ENCODE data around the gene SLIT1. TPM values are rescaled to one million over a fixed set of nuclear protein-coding genes. Genes with fewer than 3 reads are reported as not detected.

Gene SLIT1
- total and polyA plus RNA-seq, 5 donors from 2014 or later, result 0.32 TPM; not detected in 4

- no peak overlapping the region for H3K27ac Mint-ChIP-seq
- peaks cover 15 to 24% of the 10 kb centered on the region in 2 experiments for H3K9me3 ChIP-seq (ENCODE audit: control insufficient read depth in 2 of 2, low read length in 2 of 2)
- H3K4me1 ChIP-seq (ENCODE audit: control insufficient read depth, insufficient read depth, low read length, poor library complexity, severe bottlenecking), result no peaks in the 10 kb centered on the region
- no peak for DNase-seq
- no peaks in the 10 kb centered on the region for H3K36me3 ChIP-seq (ENCODE audit: control insufficient read depth, insufficient read depth, low read length)
- H3K4me1 Mint-ChIP-seq, result peaks cover 2 to 4% (median 3%) of the 10 kb centered on the region in 4 donors
- H3K27ac ChIP-seq (ENCODE audit: insufficient read depth, low read length, poor library complexity, severe bottlenecking), result no peak overlapping the region
- peaks cover 4% of the 10 kb centered on the region for H3K27me3 Mint-ChIP-seq
- no peak overlapping the region for H3K4me3 ChIP-seq (ENCODE audit: low read depth, low read length)
- H3K9me3 Mint-ChIP-seq, result peaks cover 0 to 27% (median 9%) of the 10 kb centered on the region in 7 donors
- no peaks in the 10 kb centered on the region for H3K27me3 ChIP-seq (ENCODE audit: control insufficient read depth, insufficient read depth, low read length)
- no peak overlapping the region for H3K4me3 Mint-ChIP-seq
- no peak for ATAC-seq (ENCODE audit: low read depth in 2 of 2)
- no peaks in the 10 kb centered on the region for H3K36me3 Mint-ChIP-seq
These were observed 175.0 kb downstream of the SLIT1 start for GRCh38 chr10:97010695-97011206.

- no peaks in the 10 kb centered on the region for H3K4me1 ChIP-seq (ENCODE audit: control insufficient read depth, insufficient read depth, low read length, poor library complexity, severe bottlenecking)
- Mint-ChIP-seq H3K27me3 (peaks cover 4% of the 10 kb centered on the region), H3K4me3 (no peak overlapping the region), H3K36me3 (no peaks in the 10 kb centered on the region), H3K4me1 (no peaks in the 10 kb centered on the region), H3K9me3 (peaks cover 0 to 31% (median 12%) of the 10 kb centered on the region in 7 donors), H3K27ac (no peak overlapping the region)
- no peaks in the 10 kb centered on the region for H3K27me3 ChIP-seq (ENCODE audit: control insufficient read depth, insufficient read depth, low read length)
- peaks cover 15 to 24% of the 10 kb centered on the region in 2 experiments for H3K9me3 ChIP-seq (ENCODE audit: control insufficient read depth in 2 of 2, low read length in 2 of 2)
- DNase-seq (no peak), ATAC-seq (ENCODE audit: low read depth in 2 of 2) (no peak)
- no peak overlapping the region for H3K27ac ChIP-seq (ENCODE audit: insufficient read depth, low read length, poor library complexity, severe bottlenecking)
- H3K4me3 ChIP-seq (ENCODE audit: low read depth, low read length), result no peak overlapping the region
- no peaks in the 10 kb centered on the region for H3K36me3 ChIP-seq (ENCODE audit: control insufficient read depth, insufficient read depth, low read length)
These were observed 178.3 kb downstream of the SLIT1 start for GRCh38 chr10:97007417-97007816.

GRCh38 chr10:97006364-97006763 is 179.4 kb downstream of the SLIT1 start:
- Histone ChIP-seq H3K27ac (ENCODE audit: insufficient read depth, low read length, poor library complexity, severe bottlenecking) (no peak overlapping the region), H3K4me3 (ENCODE audit: low read depth, low read length) (no peak overlapping the region), H3K9me3 (ENCODE audit: control insufficient read depth in 2 of 2, low read length in 2 of 2) (peaks cover 15 to 24% of the 10 kb centered on the region in 2 experiments), H3K27me3 (ENCODE audit: control insufficient read depth, insufficient read depth, low read length) (no peaks in the 10 kb centered on the region), H3K36me3 (ENCODE audit: control insufficient read depth, insufficient read depth, low read length) (no peaks in the 10 kb centered on the region), H3K4me1 (ENCODE audit: control insufficient read depth, insufficient read depth, low read length, poor library complexity, severe bottlenecking) (no peaks in the 10 kb centered on the region)
- H3K4me3 Mint-ChIP-seq, result no peak overlapping the region
- H3K27ac Mint-ChIP-seq, result no peak overlapping the region
- DNase-seq (no peak), ATAC-seq (ENCODE audit: low read depth in 2 of 2) (no peak)
- no peaks in the 10 kb centered on the region for H3K36me3 Mint-ChIP-seq
- H3K9me3 Mint-ChIP-seq, result peaks cover 0 to 31% (median 12%) of the 10 kb centered on the region in 7 donors
- H3K4me1 Mint-ChIP-seq, result no peaks in the 10 kb centered on the region
- H3K27me3 Mint-ChIP-seq, result peaks cover 4% of the 10 kb centered on the region

- Histone ChIP-seq H3K9me3 (ENCODE audit: control insufficient read depth in 2 of 2, low read length in 2 of 2) (peaks cover 15 to 24% of the 10 kb centered on the region in 2 experiments), H3K4me1 (ENCODE audit: control insufficient read depth, insufficient read depth, low read length, poor library complexity, severe bottlenecking) (no peaks in the 10 kb centered on the region), H3K27me3 (ENCODE audit: control insufficient read depth, insufficient read depth, low read length) (no peaks in the 10 kb centered on the region), H3K4me3 (ENCODE audit: low read depth, low read length) (no peak overlapping the region), H3K27ac (ENCODE audit: insufficient read depth, low read length, poor library complexity, severe bottlenecking) (no peak overlapping the region), H3K36me3 (ENCODE audit: control insufficient read depth, insufficient read depth, low read length) (no peaks in the 10 kb centered on the region)
- DNase-seq (no peak), ATAC-seq (ENCODE audit: low read depth in 2 of 2) (no peak)
- Mint-ChIP-seq H3K36me3 (no peaks in the 10 kb centered on the region), H3K27ac (no peak overlapping the region), H3K4me3 (no peak overlapping the region), H3K27me3 (peaks cover 4% of the 10 kb centered on the region), H3K4me1 (no peaks in the 10 kb centered on the region), H3K9me3 (peaks cover 0 to 31% (median 12%) of the 10 kb centered on the region in 7 donors)
These were observed 180.4 kb downstream of the SLIT1 start for GRCh38 chr10:97005349-97005748.

- no peak overlapping the region for H3K27ac ChIP-seq (ENCODE audit: insufficient read depth, low read length, poor library complexity, severe bottlenecking)
- H3K36me3 ChIP-seq (ENCODE audit: control insufficient read depth, insufficient read depth, low read length), result no peaks in the 10 kb centered on the region
- H3K36me3 Mint-ChIP-seq, result no peaks in the 10 kb centered on the region
- H3K9me3 Mint-ChIP-seq, result peaks cover 0 to 31% (median 10%) of the 10 kb centered on the region in 7 donors
- no peak overlapping the region for H3K4me3 ChIP-seq (ENCODE audit: low read depth, low read length)
- DNase-seq (no peak), ATAC-seq (ENCODE audit: low read depth in 2 of 2) (no peak)
- no peaks in the 10 kb centered on the region for H3K4me1 ChIP-seq (ENCODE audit: control insufficient read depth, insufficient read depth, low read length, poor library complexity, severe bottlenecking)
- H3K9me3 ChIP-seq (ENCODE audit: control insufficient read depth in 2 of 2, low read length in 2 of 2), result peaks cover 15 to 24% of the 10 kb centered on the region in 2 experiments
- H3K4me1 Mint-ChIP-seq, result no peaks in the 10 kb centered on the region
- no peaks in the 10 kb centered on the region for H3K27me3 ChIP-seq (ENCODE audit: control insufficient read depth, insufficient read depth, low read length)
- no peak overlapping the region for H3K27ac Mint-ChIP-seq
- H3K27me3 Mint-ChIP-seq, result no peaks in the 10 kb centered on the region
- no peak overlapping the region for H3K4me3 Mint-ChIP-seq
These were observed 181.2 kb downstream of the SLIT1 start for GRCh38 chr10:97004591-97004990.

GRCh38 chr10:97003804-97004201 is 182.0 kb downstream of the SLIT1 start:
- H3K27me3 ChIP-seq (ENCODE audit: control insufficient read depth, insufficient read depth, low read length), result no peaks in the 10 kb centered on the region
- DNase-seq (no peak), ATAC-seq (ENCODE audit: low read depth in 2 of 2) (no peak)
- peaks cover 15 to 24% of the 10 kb centered on the region in 2 experiments for H3K9me3 ChIP-seq (ENCODE audit: control insufficient read depth in 2 of 2, low read length in 2 of 2)
- H3K4me3 ChIP-seq (ENCODE audit: low read depth, low read length), result no peak overlapping the region
- H3K9me3 Mint-ChIP-seq, result peaks cover 0 to 26% (median 10%) of the 10 kb centered on the region in 7 donors
- H3K4me1 ChIP-seq (ENCODE audit: control insufficient read depth, insufficient read depth, low read length, poor library complexity, severe bottlenecking), result no peaks in the 10 kb centered on the region
- H3K4me1 Mint-ChIP-seq, result no peaks in the 10 kb centered on the region
- no peaks in the 10 kb centered on the region for H3K36me3 Mint-ChIP-seq
- no peak overlapping the region for H3K4me3 Mint-ChIP-seq
- H3K27ac Mint-ChIP-seq, result no peak overlapping the region
- H3K27ac ChIP-seq (ENCODE audit: insufficient read depth, low read length, poor library complexity, severe bottlenecking), result no peak overlapping the region
- H3K36me3 ChIP-seq (ENCODE audit: control insufficient read depth, insufficient read depth, low read length), result no peaks in the 10 kb centered on the region
- H3K27me3 Mint-ChIP-seq, result no peaks in the 10 kb centered on the region

- H3K27me3 Mint-ChIP-seq, result no peaks in the 10 kb centered on the region
- Histone ChIP-seq H3K4me3 (ENCODE audit: low read depth, low read length) (no peak overlapping the region), H3K27ac (ENCODE audit: insufficient read depth, low read length, poor library complexity, severe bottlenecking) (no peak overlapping the region), H3K9me3 (ENCODE audit: control insufficient read depth in 2 of 2, low read length in 2 of 2) (peaks cover 15 to 22% of the 10 kb centered on the region in 2 experiments), H3K4me1 (ENCODE audit: control insufficient read depth, insufficient read depth, low read length, poor library complexity, severe bottlenecking) (no peaks in the 10 kb centered on the region), H3K36me3 (ENCODE audit: control insufficient read depth, insufficient read depth, low read length) (no peaks in the 10 kb centered on the region), H3K27me3 (ENCODE audit: control insufficient read depth, insufficient read depth, low read length) (no peaks in the 10 kb centered on the region)
- no peak overlapping the region for H3K4me3 Mint-ChIP-seq
- DNase-seq (no peak), ATAC-seq (ENCODE audit: low read depth in 2 of 2) (no peak)
- H3K4me1 Mint-ChIP-seq, result no peaks in the 10 kb centered on the region
- no peaks in the 10 kb centered on the region for H3K36me3 Mint-ChIP-seq
- peaks cover 0 to 26% (median 10%) of the 10 kb centered on the region in 7 donors for H3K9me3 Mint-ChIP-seq
- no peak overlapping the region for H3K27ac Mint-ChIP-seq
These were observed 182.5 kb downstream of the SLIT1 start for GRCh38 chr10:97003151-97003803.

- Histone ChIP-seq H3K4me1 (ENCODE audit: control insufficient read depth, insufficient read depth, low read length, poor library complexity, severe bottlenecking) (no peaks in the 10 kb centered on the region), H3K27me3 (ENCODE audit: control insufficient read depth, insufficient read depth, low read length) (no peaks in the 10 kb centered on the region), H3K4me3 (ENCODE audit: low read depth, low read length) (no peak overlapping the region), H3K36me3 (ENCODE audit: control insufficient read depth, insufficient read depth, low read length) (no peaks in the 10 kb centered on the region), H3K9me3 (ENCODE audit: control insufficient read depth in 2 of 2, low read length in 2 of 2) (peaks cover 10 to 16% of the 10 kb centered on the region in 2 experiments), H3K27ac (ENCODE audit: insufficient read depth, low read length, poor library complexity, severe bottlenecking) (no peak overlapping the region)
- Mint-ChIP-seq H3K27ac (no peak overlapping the region), H3K9me3 (peaks cover 0 to 22% (median 9%) of the 10 kb centered on the region in 7 donors), H3K4me3 (no peak overlapping the region), H3K4me1 (no peaks in the 10 kb centered on the region), H3K27me3 (no peaks in the 10 kb centered on the region), H3K36me3 (no peaks in the 10 kb centered on the region)
- DNase-seq, result no peak
- ATAC-seq (ENCODE audit: low read depth in 2 of 2), result no peak
These were observed 183.1 kb downstream of the SLIT1 start for GRCh38 chr10:97002670-97003069.

Measured in CD4-positive, CD25-positive, alpha-beta regulatory T cell (primary cell).